ENCODE data around the gene TSPAN5.

DNA sequence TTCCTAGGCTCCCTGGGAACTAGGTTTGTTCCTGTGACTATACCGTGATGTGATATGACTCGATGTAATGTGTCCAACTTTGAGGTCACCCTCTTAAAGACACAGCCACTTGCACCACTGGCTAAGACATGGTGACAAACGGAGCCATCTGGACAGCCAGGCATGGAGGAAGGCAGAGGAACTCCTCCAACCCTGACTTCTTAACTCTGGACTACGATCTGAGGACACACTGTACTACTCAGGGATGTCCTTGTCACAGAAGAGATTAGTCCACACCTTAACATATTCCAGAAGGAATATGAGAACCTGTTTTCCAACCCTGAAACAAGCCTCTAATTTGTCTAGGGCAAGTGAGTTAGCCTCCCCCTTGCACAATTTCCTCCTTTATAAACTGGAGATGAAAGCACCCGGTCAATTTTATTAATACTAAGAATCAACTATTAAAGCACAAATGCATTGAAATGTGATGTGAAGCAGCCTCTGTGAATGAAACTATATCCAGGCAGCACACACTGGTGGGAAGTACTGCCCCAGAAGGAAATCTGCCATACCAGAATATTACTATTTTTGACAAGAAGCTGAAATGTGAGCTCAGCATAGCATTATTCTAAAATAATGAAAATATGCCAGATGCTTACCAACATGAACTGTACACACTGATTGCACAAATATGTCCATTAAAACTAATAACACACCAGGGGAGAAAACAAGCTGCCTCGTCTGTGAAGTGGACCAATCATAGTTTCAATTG, 47.3 kb downstream of the TSPAN5 start:
- TF ChIP-seq CTCF (IDR thresholded peaks at IDR 0.05; ENCODE audit: insufficient read depth, low read length) (no peak), POLR2AphosphoS5 (IDR thresholded peaks at IDR 0.05; ENCODE audit: low read depth) (no peak), REST (IDR thresholded peaks at IDR 0.05; ENCODE audit: insufficient replicate concordance, low read depth) (no peak), GABPA (IDR thresholded peaks at IDR 0.05; ENCODE audit: low read depth) (no peak), SPI1 (IDR thresholded peaks at IDR 0.05; ENCODE audit: borderline replicate concordance, low read depth) (no peak)

Data from HL-60 (cell line).